Nucleus accumbens (tissue), 56 donors: ENCODE results near the gene MATN1.

ENCODE experiments used
- DNase-seq, 56 donors: peaks; one replicate each; lab custom pipeline; 2025; lab: John Stamatoyannopoulos, UW

MATN1 gene

DNA sequence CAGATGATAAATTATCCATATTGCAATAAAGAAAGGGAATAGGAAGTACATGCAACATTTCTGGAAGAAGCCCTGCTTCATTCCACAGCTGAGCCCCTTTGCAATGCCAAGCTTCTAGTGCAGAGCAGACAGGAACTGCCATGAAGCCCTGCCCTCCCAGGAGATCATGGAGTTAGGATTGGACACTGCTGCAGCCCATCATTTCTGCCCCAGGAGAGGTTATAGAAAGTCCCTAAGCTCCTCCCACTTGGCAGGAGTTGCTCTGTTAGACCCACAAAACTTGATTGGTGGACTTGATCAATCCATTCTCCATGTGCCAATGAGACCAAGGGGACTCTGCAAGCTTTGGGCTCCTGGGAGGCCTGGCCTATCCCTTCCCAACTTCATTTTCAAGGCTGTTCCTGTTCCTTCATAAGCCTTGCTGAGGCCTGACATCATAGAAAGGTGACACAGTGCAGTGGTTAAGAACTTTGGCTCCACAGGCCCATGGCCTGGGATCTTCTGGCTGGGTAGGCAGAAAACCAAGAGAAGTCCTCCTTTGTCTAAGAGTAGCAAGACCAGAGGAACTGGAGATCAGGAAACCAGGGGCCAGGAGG, 35.5 kb upstream of the MATN1 start:
- no peak for DNase-seq

DNA sequence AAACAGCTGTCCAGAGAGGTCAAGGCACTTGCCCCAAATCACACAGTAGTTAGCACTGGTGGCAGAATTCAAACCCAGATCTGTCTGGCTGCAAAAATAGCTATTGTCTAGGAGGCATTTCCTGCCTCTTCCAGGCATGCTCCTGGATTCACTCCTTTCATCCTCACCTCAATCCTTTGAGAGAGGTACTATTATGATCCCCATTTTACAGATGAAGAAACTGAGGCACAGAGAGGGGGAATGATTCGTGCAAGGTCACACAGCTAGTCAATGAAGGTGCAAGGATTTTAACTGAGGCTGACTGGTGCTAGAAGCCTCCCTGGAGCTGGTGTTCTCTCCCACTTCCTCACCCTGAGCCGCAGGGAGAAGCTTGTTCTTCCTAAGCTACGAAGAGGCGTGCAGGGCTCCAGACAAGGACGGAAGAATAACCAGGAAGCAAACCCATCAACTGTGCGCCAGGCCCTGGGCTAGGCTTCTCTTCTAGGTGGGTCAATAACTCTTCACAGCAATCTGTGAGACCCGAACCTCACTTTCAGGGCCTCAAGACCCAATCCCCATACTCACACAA, 34.8 kb upstream of the MATN1 start:
- no peak for DNase-seq

DNA sequence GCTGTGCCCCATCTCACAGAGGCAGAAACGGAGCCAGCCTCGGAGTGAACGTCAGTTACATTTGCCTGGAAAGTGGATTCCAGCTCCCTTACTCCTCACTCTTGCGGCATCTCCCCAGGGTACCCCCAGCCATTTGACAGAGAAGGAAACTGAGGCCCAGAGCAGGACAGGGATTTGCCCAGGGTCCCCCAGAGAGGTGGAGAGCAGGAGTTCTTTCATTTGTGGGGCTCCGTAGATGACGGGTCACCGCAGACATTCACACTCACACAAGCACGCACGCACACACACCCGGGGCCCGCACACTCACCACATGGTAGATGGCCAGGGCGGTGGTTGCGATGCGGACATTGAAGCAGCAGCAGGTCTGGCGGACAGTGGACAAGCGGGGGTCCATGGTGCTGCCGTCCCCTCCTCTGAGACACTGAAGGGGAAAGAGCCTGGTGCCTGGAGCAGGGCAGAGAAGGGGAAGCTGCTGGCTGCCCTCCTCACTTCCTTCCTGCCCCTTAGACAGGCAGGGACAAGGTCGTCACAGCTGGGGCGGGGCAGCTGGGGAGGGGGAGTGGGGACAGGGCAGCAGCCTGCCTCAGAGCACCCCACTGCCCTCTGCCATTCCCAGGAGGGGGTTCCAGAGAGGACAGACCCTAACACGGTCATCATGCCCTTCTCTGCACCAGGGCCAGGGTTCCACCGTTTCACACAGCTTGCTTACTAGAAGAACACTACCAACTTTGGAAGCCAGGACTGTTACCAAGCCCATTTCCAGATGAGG, 34.2 kb upstream of the MATN1 start, which contains the start of gene LAPTM5:
Gene LAPTM5 (minus strand): TSS at position 423 of the 769 bp plus-strand sequence. CDS start 29 bp downstream, at position 394.
- peak in 10 of 56 donors; percentile 5 to 46 (median 23) for DNase-seq

DNA sequence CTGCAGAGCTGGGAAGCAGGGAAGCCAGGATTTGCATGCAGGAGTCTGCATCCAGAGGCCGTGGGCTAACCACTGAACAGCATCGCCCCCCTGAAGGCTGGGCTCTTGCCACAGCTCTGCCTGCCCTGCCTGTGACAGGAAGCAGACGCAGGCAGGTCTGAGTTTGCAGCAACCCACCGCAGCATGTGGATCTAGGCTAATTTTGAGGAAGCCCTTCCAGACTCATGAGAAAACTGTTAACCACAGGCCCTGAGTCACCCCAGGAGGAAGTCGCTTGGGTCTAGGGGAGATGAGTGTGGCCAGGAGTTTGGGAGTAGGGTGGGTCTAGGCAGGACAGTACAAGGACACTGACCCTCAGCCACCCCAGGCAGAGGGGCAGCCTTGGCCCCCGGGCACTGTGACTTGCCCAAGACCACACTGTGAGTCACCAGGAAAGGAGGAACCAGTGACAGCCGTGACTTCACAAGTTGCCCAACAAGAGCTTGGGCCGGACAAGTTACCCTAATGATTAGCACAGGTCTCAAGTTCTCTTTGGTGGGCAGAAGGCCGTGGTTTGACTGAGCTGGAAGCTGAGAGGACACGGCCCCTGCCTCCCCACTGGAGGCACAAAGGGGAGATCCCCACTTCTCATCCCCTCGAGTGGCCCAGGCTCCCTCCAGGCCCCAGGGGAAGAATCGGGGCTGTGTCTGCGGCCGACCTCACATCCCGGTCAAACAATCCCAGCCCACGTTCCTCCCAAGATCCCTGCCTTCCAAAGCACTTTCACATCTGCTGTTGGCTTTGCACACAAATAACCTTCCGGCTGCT, 33.4 kb upstream of the MATN1 start:
- peak in 19 of 56 donors; percentile 9 to 62 (median 30) for DNase-seq

DNA sequence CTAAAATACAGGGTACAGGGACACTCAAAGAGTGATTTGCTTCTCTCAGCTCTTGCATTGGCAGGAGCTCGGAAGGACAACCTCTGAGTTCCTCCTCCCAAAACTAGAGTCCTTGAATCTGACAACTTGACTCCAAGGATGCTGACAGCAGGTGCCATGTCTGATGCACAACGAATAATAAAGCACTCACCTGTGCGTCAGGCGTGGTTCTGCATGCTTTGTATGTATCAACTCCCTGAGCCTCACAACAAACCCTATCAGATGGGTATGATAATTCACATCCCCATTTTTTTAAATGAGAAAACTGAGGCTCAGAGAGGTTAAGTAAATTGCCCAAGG, 32.8 kb upstream of the MATN1 start:
- DNase-seq, result no peak

DNA sequence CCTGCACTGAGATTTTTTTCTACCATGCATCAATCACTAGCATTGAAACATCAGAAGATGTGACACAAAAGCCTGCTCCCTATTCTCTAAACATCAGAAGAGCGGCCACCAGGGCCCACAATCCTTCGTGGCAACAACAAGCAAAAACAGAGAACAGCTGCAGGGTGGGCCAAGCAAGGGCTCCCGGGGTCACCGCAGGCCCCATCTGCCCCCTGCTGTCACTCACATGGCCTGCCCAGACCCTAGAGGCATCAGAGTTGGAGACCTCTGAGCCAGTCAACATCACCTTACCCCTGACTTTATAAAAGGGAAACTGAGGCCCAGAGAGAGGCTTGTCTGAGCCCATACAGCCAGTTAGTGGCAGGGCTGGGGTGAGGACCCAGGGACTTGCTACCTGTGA, 32.4 kb upstream of the MATN1 start:
- no peak for DNase-seq

DNA sequence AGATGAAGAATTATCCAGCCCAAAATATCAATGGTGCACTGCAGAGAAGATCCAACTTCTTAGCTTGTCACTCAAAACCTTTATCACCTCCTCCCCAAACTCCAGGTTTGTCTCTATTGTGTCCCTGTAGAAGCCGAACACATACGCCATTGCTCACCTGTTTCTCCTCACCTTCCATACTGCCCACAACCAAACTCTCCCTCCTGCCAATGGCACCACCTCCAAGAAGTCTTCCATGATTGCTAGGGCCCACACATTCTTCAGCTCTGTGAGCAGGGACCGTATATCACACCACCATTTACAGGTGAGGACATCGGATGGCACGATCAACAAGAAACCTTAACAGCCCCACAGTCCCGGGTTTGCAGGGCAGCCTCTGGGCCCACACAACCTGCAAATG, 31.9 kb upstream of the MATN1 start:
- DNase-seq, result no peak

DNA sequence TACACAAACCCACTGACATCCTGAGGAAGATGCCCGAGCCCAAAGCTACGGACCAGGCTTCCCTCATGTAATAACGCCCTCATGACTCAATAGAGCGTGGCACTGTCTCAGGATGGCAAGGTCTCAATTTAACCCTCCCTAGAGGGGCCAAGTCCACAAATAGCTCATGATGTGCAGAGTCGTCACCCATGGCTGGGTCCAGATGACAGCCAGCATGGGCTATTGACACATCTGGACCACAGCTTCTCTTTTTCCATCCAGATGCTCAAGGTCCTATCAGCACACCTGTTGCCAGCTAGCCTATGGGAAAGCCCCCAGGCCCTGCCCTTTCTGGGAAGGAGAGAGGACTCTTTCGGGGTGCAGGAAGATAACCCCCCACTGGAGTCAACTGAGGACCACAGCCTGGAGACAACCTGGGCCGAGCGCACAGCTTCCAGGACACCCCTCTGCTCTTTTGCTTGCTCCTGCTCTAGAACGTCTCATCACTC, 31.3 kb upstream of the MATN1 start:
- no peak for DNase-seq

DNA sequence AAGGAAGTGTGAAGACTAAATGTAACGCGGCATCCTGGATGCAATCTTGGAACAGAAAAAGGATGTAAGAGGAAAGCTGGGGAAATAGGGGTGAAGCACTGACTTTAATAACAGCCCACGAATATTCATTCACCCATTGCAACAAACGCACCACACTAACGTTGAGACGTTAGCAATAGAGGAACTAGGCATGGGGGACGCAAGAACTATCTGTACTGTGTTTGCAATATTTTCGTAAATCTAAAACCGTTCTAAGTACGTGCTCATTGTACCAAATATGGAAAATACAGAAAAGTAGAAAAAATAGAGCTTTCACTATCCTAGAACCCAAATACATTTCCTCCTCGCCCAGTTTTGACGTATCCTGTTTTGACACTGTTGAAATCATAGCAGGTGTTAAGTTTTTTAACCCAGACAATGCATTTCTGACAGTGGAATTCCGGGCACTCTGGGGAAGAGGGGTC, 30.3 kb upstream of the MATN1 start:
- no peak for DNase-seq

DNA sequence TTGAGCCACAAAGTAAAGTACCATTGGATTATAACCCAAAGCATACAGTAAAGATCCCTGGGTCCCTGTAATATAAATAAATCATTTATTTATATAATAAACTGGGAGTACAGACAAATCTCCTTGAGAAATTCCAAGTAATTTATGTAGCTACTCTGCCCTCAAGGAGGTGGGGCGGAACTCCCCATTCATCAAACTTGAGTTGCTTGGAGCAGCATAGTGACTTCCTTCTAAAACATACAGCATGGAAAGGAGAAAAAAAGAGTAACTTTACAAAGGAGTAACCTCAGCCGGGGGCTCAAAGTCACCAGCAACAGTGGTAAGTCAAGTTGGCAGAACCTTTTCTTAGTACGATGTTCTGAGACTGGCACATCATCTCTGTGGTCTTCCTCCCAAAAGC, 29.7 kb upstream of the MATN1 start:
- no peak for DNase-seq

DNA sequence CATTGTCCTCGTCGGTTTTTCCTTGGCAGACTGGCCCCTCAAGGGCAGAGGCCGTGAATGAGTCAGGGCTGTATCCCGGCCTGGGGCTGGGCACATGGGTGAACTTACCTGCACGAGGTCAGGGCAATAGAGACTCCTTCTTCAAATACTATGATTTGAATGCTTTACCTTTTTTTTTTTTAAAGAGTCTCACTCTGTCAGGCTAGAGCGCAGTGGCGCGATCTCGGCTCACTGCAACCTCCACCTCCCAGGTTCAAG, 29.2 kb upstream of the MATN1 start:
- no peak for DNase-seq

DNA sequence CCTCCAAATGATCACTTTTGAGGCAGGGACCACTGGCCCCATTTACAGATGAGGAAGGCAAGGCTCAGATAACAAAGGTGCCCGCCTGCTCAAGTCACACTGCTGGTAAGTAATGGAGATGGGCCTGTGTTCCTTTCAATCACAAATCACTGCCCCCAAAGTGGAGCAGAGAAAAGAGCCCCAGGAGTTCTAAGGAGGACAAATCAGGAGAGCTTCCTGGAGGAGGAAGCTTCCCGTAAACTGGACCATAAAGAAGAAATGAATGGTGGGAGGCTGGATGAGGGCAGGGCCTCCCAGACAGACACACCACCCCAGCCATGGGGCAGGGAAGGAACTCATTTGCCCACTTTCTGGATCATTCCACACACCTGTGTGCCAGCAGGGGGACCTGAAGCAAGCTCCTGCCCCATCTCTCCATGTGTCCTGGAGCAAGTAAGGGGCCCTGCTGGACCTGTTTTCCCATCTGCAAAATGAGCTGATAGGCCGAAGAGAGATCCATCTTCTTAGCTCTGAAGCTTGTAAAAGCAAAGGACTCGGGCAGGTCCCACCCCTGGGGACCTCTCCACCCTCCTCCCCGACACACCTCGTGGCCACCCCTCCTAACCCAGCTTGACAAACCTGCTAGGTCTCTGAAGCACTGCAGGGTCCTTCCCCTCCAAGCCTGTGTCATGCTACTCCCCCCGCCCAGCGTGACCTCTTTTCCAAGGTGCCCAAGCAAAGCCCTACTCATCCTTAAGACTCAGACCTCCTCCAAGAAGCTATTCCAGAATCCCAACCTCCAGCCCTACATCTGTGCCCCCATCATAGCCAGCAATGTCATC, 28.7 kb upstream of the MATN1 start:
- no peak for DNase-seq

DNA sequence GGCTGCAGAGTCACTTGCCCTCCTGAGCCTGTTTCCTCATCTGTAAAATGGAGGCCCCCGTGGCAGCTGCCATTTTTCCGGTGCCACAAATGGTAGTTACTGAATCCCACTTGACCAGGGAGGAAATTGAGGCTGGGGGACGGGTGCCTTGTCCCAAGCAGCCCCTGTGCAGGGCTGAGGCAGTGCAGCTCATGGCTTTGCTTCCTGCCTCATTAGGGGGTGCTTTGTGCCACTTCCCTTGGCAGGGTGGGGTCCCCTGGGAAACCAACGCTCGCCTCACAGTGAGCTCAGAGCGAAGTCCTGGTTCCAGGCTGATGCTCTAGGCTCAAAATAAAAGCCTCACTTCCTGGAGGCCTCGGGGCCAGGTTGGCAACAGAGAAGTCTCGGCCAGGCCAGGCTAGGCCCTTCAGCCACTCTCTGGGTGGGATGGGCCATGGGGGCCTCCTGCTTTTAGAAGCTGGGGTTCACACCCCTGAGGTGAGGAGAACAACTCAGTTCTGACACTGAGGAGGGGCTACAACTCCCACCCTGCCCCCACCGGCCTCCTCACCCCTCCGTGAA, 27.4 kb upstream of the MATN1 start:
- no peak for DNase-seq

DNA sequence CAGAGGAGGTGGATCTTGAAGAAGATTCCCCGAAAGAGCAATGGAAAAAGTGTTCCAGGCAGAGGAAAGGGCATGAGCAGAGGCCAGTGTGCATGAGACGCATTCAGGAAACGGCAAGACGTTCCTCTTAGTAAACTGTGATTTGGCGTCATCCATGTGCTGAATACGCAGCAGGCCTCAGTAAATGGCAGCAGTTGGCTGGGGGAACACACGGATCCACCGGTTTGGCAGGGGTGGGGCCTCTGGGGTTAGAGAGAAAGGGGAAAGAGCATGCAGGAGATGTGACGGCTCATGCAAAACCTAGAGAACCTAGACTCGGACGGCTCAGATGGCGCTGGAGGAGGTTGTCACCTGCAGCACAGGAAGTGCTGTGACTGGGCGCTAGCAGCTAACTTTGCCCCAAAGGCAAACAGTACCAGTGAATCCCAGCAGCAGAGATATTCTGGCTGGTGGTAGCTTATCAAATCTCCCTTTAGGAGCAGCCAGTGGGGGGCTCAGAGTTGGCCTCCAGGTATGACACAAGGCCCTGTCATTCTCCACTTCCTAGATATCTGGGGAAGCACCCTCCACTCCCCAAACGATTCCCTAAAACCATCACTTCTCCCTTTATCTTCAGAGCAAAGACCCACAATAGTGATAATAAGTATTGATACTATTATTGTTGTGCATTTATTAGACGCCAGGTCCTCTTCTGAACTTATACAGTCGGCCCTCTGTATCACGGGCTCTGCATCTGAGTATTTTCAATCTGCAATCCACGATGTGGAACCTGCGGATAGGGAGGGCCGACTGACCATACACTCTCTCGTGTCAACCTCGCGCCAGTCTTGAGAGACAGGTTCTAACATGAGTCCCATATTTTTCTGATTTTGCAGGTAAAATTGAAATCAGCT, 26.6 kb upstream of the MATN1 start:
- no peak for DNase-seq

DNA sequence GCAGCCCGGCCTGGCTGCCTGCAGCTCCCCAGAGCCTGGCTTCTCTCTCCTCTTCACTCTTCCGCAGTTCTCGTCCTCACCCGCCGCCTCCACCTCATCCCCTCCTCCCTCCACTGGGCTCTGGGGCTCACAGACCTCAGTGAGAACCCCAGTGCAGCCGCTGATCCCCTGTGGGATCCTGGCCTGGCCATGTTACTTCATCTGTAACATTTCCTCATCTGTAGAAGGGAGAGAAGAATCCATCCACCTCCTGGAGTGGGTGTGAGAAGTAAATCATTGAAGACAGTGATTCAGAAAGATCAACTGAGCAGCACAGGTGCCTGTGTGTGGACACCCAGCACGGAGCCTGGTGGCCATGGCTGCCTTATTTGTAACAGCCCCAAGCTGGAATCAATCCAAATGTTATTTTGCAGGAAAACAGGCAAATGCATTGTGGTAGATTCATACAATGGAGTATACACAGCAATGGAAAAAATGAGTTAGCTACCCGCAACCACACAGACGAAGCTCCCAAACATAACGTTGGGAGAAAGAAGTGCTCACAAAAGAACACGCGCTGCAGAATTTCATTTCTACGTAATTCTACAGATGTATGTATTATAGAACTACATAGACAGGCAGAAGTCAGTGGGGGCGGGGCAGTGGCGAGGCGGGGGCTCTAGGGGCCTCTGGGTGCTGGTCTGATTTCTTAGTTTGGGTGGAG, 25.5 kb upstream of the MATN1 start:
- peak in 19 of 56 donors; percentile 10 to 64 (median 38) for DNase-seq

DNA sequence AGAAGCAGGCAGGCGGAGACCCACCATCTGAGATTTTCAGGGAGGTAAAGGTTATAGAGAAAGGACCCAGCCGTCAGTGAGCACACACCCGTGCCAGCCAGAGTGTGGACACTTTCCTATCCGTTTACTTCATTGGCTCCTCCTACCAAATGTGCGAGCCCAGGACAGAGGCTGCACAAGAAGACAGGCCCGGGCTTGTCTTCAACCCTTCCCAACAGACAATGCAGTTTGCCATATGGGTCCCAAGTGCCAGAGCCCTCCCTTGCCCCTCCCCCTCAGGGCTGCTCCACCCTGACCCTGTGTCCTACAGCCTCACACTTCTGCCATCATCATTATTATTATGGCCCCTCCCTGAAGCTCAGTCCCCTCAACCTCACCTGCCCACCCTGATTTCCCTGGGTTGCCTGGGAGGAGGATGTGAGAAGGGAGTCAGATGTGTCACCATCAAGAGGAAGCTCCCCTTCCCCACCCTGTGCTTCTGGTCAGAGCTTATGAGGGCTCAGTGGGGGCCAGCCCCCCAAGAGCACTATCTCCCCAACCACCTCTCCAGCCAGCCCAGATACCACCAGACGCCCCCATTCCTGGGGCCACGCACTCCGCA, 24.8 kb upstream of the MATN1 start:
- DNase-seq, result peak in 31 of 56 donors; percentile 13 to 79 (median 44)
